NCI-H2196 (cell line): ENCODE data around the gene HAUS2.

ENCODE experiments used
- DNase-seq: peaks from one replicate; lab custom pipeline; 2025; ENCODE audit not compliant: unreplicated experiment; lab: John Stamatoyannopoulos, UW

HAUS2 gene

DNA sequence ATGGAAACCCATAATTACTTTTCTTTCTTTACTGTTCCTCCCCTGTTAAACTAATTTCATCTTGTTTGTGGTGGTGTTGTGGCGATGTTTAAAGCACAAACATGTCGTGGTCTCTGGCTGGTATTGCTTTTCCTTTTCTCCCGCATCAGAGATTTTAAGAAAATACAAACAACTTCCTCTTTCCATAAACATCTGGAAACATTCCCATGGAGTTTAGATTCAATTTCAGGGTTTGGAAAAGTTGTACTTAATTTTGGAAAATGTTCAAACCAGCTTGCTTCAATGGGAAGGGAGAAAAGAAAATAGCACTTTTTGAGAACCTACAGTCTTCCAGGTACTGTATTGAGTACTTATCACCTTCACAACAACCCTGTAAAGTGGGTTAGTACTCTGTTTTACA lies 57.2 kb downstream of the HAUS2 start:
- no peak for DNase-seq

- DNase-seq, result no peak
These were observed 59.5 kb downstream of the HAUS2 start for GRCh38 chr15:42608110-42608531.

GRCh38 chr15:42608752-42609488 lies 60.3 kb downstream of the HAUS2 start:
- no peak for DNase-seq

GRCh38 chr15:42611532-42611931 lies 62.9 kb downstream of the HAUS2 start:
- no peak for DNase-seq

DNA sequence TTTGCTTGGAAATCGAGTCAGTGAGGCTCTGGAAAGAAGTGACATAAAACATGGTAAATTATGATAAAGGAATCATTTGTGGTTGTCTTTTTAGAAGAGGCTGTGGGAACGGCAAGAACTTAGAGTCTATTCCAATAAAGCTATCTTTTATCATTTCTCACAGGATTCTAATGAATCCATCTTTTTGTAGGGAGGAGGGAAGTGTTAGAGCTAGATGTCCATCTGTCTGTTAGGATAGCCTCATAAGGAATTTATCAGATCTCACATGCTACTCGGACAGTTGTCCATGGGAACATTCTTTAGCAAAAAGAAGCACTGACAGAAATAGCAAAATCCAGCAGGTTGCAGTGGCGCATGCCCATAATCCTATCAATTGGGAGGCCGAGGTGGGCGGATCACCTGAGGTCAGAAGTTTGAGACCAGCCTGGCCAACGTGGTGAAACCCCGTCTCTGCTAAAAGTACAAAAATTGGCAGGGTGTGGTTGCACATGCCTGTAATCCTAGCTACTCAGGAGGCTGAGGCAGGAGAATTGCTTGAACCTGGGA lies 63.8 kb downstream of the HAUS2 start:
- no peak for DNase-seq

- DNase-seq, result no peak
These were observed 67.5 kb downstream of the HAUS2 start for GRCh38 chr15:42616107-42616506.
